ENCODE data around the gene GP5. TPM values are rescaled to one million over a fixed set of nuclear protein-coding genes. Genes with fewer than 3 reads are reported as not detected.

The GP5 gene
- polyA plus RNA-seq, 1 of the 3 experiments (the other 2 are of a cell fraction): 0.13 TPM

GRCh38 chr3:194380326-194380725 lies 18.7 kb downstream of the GP5 start:
- H3F3A ChIP-seq (replicated peaks; ENCODE audit: insufficient read depth): no peaks in the 10 kb centered on the region
- no peak overlapping the region for H3K9ac ChIP-seq
- H3K4me1 ChIP-seq (ENCODE audit: control insufficient read depth in 1 of 2, insufficient read depth in 2 of 2, low read depth in 1 of 2, low read length in 1 of 2): peaks cover 0 to 7% of the 10 kb centered on the region in 2 experiments; a peak in 1 of 4 replicates
- WGBS (ENCODE audit: low lambda C conversion rate): 84% methylated on average over 7 of the region's 7 CpGs
- H3K27ac ChIP-seq (ENCODE audit: low read depth in 2 of 2, low read length in 1 of 2): no peak overlapping the region
- no peak for DNase-seq
- H3K36me3 ChIP-seq (replicated peaks in 1 of 2; ENCODE audit: control insufficient read depth in 1 of 2, insufficient read depth in 2 of 2, low read length in 1 of 2): no peaks in the 10 kb centered on the region
- no peaks in the 10 kb centered on the region for H3K9me2 ChIP-seq
- no peaks in the 10 kb centered on the region; the same call in 1 of the 2 replicates for H3K27me3 ChIP-seq (ENCODE audit: insufficient read depth)
- no peak overlapping the region for H2AFZ ChIP-seq (ENCODE audit: low read depth)
- H3K9me3 ChIP-seq: no peaks in the 10 kb centered on the region
- H3K79me2 ChIP-seq (ENCODE audit: insufficient read depth): no peaks in the 10 kb centered on the region
- no peak overlapping the region for H3K4me3 ChIP-seq (ENCODE audit: low read depth in 2 of 2, low read length in 1 of 2)
- no peak overlapping the region for H3K4me2 ChIP-seq
- ChIA-PET POLR2A (no interaction called here), CTCF (interaction anchor here (1.3 kb wide), 1 partner anchor 23 kb away, joined by 5 read pairs; no protein-coding TSS in a partner anchor)
- no peak for TF ChIP-seq MEF2A (IDR thresholded peaks at IDR 0.05; ENCODE audit: borderline replicate concordance, low read depth)
- TF ChIP-seq ZBTB33 (IDR thresholded peaks at IDR 0.05; ENCODE audit: borderline replicate concordance, low read depth): no peak
- no peak for TF ChIP-seq NFIC (IDR thresholded peaks at IDR 0.05; ENCODE audit: borderline replicate concordance)
- no peak for TF ChIP-seq JUND (IDR thresholded peaks at IDR 0.05)
- no peak for TF ChIP-seq GABPA (IDR thresholded peaks at IDR 0.05; ENCODE audit: low read depth)
- TF ChIP-seq GATA2 (CRISPR knock-in tag; IDR thresholded peaks at IDR 0.05): no peak
- TF ChIP-seq SIN3A (IDR thresholded peaks at IDR 0.05; ENCODE audit: borderline replicate concordance, low read depth, low read length): no peak
- TF ChIP-seq MAX (IDR thresholded peaks at IDR 0.05; ENCODE audit: low read depth): no peak
- no peak for TF ChIP-seq CHD2 (IDR thresholded peaks at IDR 0.05; ENCODE audit: low read length, partially characterized antibody)
- no peak for TF ChIP-seq TEAD4 (IDR thresholded peaks at IDR 0.05; ENCODE audit: borderline replicate concordance, insufficient read depth)
- TF ChIP-seq SMC3 (IDR thresholded peaks at IDR 0.05; ENCODE audit: low read depth, low read length): no peak
- no peak for TF ChIP-seq POLR2AphosphoS5 (IDR thresholded peaks at IDR 0.05; ENCODE audit: low read depth, low read length)
- no peak for TF ChIP-seq EZH2phosphoT487 (IDR thresholded peaks at IDR 0.05; ENCODE audit: borderline replicate concordance, low read depth)
- no peak for TF ChIP-seq PBX3 (IDR thresholded peaks at IDR 0.05)
- no peak for TF ChIP-seq USF1 (IDR thresholded peaks at IDR 0.05; ENCODE audit: borderline replicate concordance, low read depth)
- TF ChIP-seq TAF1 (IDR thresholded peaks at IDR 0.05; ENCODE audit: borderline replicate concordance, low read depth, low read length): no peak
- no peak for TF ChIP-seq MXI1 (IDR thresholded peaks at IDR 0.05; ENCODE audit: low read depth, low read length)
- no peak for TF ChIP-seq IRF3 (IDR thresholded peaks at IDR 0.05; ENCODE audit: low read depth, low read length)
- no peak for TF ChIP-seq FOXJ3 (CRISPR knock-in tag; IDR thresholded peaks at IDR 0.05)
- H4K20me1 ChIP-seq (ENCODE audit: insufficient read depth): no peaks in the 10 kb centered on the region
